HepG2 (cell line): ENCODE data around the gene CCDC97. TPM values are rescaled to one million over a fixed set of nuclear protein-coding genes. Genes with fewer than 3 reads are reported as not detected.

ENCODE experiments used
- E2F2 ChIP-seq: sonication (generic); formaldehyde crosslinking; IDR thresholded peaks from 2 replicates; pipeline ENCODE4 v1.4.0; 2020; ENCODE audit warnings: missing genetic modification reagents, borderline replicate concordance
- FIP1L1 ChIP-seq: fragments of 200-400 bp; formaldehyde crosslinking; IDR thresholded peaks from 2 replicates; pipeline ENCODE4 v1.6.1; 2018; ENCODE audit warnings: low read depth, mild to moderate bottlenecking, low read length, moderate library complexity, borderline replicate concordance; ENCODE audit not compliant: insufficient read depth
- MED1 ChIP-seq: sonication (generic); formaldehyde crosslinking; IDR thresholded peaks from 2 replicates; pipeline ENCODE4 v1.4.0; 2020; ENCODE audit warnings: missing genetic modification reagents
- PHF8 ChIP-seq: sonication (generic); formaldehyde crosslinking; IDR thresholded peaks from 2 replicates; pipeline ENCODE4 v1.5.0; 2020; ENCODE audit warnings: missing genetic modification reagents
- RBM39 ChIP-seq: fragments of 200-400 bp; formaldehyde crosslinking; IDR thresholded peaks from one replicate; pipeline ENCODE4 v1.6.1; 2018; ENCODE audit warnings: antibody characterized with exemption, mild to moderate bottlenecking, low read depth, low read length; ENCODE audit not compliant: poor library complexity, severe bottlenecking
- SAP130 ChIP-seq: IDR thresholded peaks from 2 replicates; pipeline ENCODE4 v1.6.1; 2016; ENCODE audit warnings: low read depth
- THAP11 ChIP-seq: IDR thresholded peaks from 2 replicates; pipeline ENCODE4 v1.6.1; 2016; ENCODE audit warnings: missing biosample characterization, missing genetic modification reagents
- ZBTB3 ChIP-seq: sonication (generic); formaldehyde crosslinking; IDR thresholded peaks from 2 replicates; pipeline ENCODE4 v1.4.0; 2020; ENCODE audit warnings: low read depth, mild to moderate bottlenecking, moderate library complexity, missing genetic modification reagents, borderline replicate concordance
- ZMAT3 ChIP-seq: sonication (generic); formaldehyde crosslinking; conservative IDR thresholded peaks from 2 replicates; pipeline ENCODE4 v1.7.0; 2021; ENCODE audit warnings: missing genetic modification reagents
- ZNF160 ChIP-seq: sonication (generic); formaldehyde crosslinking; IDR thresholded peaks from 2 replicates; pipeline ENCODE4 v1.8.0; 2022; ENCODE audit warnings: mild to moderate bottlenecking, inconsistent platforms, missing genetic modification reagents
- ZNF337 ChIP-seq: sonication (generic); formaldehyde crosslinking; IDR thresholded peaks from 2 replicates; pipeline ENCODE4 v1.5.1; 2020; ENCODE audit warnings: missing genetic modification reagents, low read depth, mild to moderate bottlenecking, borderline replicate concordance
- ZNF367 ChIP-seq: sonication (generic); formaldehyde crosslinking; IDR thresholded peaks from 2 replicates; pipeline ENCODE4 v1.4.0; 2020; ENCODE audit warnings: missing genetic modification reagents, borderline replicate concordance
- ZNF660 ChIP-seq: sonication (generic); formaldehyde crosslinking; IDR thresholded peaks from 2 replicates; pipeline ENCODE4 v1.5.1; 2020; ENCODE audit warnings: mild to moderate bottlenecking, low read depth, missing genetic modification reagents, borderline replicate concordance
- ZNF772 ChIP-seq: sonication (generic); formaldehyde crosslinking; IDR thresholded peaks from 2 replicates; pipeline ENCODE4 v1.5.0; 2020; ENCODE audit warnings: mild to moderate bottlenecking, missing genetic modification reagents
- polyA plus RNA-seq, 8 experiments: library from polyadenylated mRNA; depleted of rRNA in 3 of 8; stranded (reverse) in 7 of 8; unstranded in 1 of 8; fragments of >200 nt; fragmentation: Illumina TruSeq in 4 of 8; extraction: Trizol in 4 of 8; gene quantifications; 2 replicates each; pipeline versions ENCODE4 v1.2.1 to v1.2.3, GENCODE V29; 2011 to 2016; ENCODE audit warnings: low read depth in 4 of 8, missing spikeins in 1 of 8, mixed read lengths in 1 of 8; ENCODE audit not compliant: insufficient read depth in 1 of 8
- total RNA-seq, 5 experiments: library from RNA; depleted of rRNA; stranded (reverse); fragments of >200 nt; fragmentation: Illumina TruSeq; extraction: Trizol; gene quantifications; 2 replicates each; pipeline ENCODE4 v1.2.3, GENCODE V29; 2016; ENCODE audit warnings: low read depth in 1 of 5
- TF ChIP-seq, protein P1 (sequence below): sonication (generic); formaldehyde crosslinking; IDR thresholded peaks from 2 replicates; pipeline ENCODE4 v1.9.0; 2022; ENCODE audit warnings: low read depth, missing genetic modification reagents
- TF ChIP-seq, protein P2 (sequence below): IDR thresholded peaks from 2 replicates; pipeline ENCODE4 v1.6.1; 2016; ENCODE audit warnings: missing compliant biosample characterization, missing genetic modification reagents, borderline replicate concordance
- TF ChIP-seq, protein P3 (sequence below): sonication (generic); formaldehyde crosslinking; IDR thresholded peaks from 2 replicates; pipeline ENCODE4 v1.8.1; 2022; ENCODE audit warnings: mild to moderate bottlenecking, missing genetic modification reagents
- TF ChIP-seq, protein P4 (sequence below): sonication (generic); formaldehyde crosslinking; IDR thresholded peaks from 2 replicates; pipeline ENCODE4 v1.4.0; 2020; ENCODE audit warnings: missing genetic modification reagents, borderline replicate concordance

CCDC97 gene
- total and polyA plus RNA-seq, 2 of the 13 experiments (the other 11 are each of a cell fraction or from before 2014, with no cell fraction given) = 6.2 to 7.3 TPM

GRCh38 chr19:41363753-41364523 lies 54.0 kb downstream of the CCDC97 start, which contains the start of gene B9D2 (continued):
- TF ChIP-seq, protein P1, sequence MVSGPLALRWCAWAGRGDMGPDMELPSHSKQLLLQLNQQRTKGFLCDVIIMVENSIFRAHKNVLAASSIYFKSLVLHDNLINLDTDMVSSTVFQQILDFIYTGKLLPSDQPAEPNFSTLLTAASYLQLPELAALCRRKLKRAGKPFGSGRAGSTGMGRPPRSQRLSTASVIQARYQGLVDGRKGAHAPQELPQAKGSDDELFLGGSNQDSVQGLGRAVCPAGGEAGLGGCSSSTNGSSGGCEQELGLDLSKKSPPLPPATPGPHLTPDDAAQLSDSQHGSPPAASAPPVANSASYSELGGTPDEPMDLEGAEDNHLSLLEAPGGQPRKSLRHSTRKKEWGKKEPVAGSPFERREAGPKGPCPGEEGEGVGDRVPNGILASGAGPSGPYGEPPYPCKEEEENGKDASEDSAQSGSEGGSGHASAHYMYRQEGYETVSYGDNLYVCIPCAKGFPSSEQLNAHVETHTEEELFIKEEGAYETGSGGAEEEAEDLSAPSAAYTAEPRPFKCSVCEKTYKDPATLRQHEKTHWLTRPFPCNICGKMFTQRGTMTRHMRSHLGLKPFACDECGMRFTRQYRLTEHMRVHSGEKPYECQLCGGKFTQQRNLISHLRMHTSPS (CRISPR knock-in tag) = no peak
- TF ChIP-seq MED1 (CRISPR knock-in tag) (no peak; the same call in 1 of the 2 replicates), ZNF160 (CRISPR knock-in tag) (no peak), ZNF337 (CRISPR knock-in tag) (0 out of 2 replicates have a peak, but pooled peaks have one; percentile 51), SAP130 (peak; percentile 76), ZMAT3 (CRISPR knock-in tag) (0 out of 2 replicates have a peak, but pooled peaks have one; percentile 16), ZNF772 (0 out of 2 replicates have a peak, but pooled peaks have one; percentile 12), E2F2 (CRISPR knock-in tag) (no peak), FIP1L1 (no peak), ZNF660 (CRISPR knock-in tag) (no peak), RBM39 (no peak), THAP11 (CRISPR knock-in tag) (peak; percentile 78; the same call in 1 of the 2 replicates), PHF8 (peak; percentile 76; the same call in 1 of the 2 replicates), ZBTB3 (CRISPR knock-in tag) (no peak), ZNF367 (no peak)
- TF ChIP-seq, protein P2, sequence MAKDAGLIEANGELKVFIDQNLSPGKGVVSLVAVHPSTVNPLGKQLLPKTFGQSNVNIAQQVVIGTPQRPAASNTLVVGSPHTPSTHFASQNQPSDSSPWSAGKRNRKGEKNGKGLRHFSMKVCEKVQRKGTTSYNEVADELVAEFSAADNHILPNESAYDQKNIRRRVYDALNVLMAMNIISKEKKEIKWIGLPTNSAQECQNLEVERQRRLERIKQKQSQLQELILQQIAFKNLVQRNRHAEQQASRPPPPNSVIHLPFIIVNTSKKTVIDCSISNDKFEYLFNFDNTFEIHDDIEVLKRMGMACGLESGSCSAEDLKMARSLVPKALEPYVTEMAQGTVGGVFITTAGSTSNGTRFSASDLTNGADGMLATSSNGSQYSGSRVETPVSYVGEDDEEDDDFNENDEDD (CRISPR knock-in tag) = no peak
- TF ChIP-seq, protein P3, sequence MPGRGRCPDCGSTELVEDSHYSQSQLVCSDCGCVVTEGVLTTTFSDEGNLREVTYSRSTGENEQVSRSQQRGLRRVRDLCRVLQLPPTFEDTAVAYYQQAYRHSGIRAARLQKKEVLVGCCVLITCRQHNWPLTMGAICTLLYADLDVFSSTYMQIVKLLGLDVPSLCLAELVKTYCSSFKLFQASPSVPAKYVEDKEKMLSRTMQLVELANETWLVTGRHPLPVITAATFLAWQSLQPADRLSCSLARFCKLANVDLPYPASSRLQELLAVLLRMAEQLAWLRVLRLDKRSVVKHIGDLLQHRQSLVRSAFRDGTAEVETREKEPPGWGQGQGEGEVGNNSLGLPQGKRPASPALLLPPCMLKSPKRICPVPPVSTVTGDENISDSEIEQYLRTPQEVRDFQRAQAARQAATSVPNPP (CRISPR knock-in tag) = no peak
- TF ChIP-seq, protein P4, sequence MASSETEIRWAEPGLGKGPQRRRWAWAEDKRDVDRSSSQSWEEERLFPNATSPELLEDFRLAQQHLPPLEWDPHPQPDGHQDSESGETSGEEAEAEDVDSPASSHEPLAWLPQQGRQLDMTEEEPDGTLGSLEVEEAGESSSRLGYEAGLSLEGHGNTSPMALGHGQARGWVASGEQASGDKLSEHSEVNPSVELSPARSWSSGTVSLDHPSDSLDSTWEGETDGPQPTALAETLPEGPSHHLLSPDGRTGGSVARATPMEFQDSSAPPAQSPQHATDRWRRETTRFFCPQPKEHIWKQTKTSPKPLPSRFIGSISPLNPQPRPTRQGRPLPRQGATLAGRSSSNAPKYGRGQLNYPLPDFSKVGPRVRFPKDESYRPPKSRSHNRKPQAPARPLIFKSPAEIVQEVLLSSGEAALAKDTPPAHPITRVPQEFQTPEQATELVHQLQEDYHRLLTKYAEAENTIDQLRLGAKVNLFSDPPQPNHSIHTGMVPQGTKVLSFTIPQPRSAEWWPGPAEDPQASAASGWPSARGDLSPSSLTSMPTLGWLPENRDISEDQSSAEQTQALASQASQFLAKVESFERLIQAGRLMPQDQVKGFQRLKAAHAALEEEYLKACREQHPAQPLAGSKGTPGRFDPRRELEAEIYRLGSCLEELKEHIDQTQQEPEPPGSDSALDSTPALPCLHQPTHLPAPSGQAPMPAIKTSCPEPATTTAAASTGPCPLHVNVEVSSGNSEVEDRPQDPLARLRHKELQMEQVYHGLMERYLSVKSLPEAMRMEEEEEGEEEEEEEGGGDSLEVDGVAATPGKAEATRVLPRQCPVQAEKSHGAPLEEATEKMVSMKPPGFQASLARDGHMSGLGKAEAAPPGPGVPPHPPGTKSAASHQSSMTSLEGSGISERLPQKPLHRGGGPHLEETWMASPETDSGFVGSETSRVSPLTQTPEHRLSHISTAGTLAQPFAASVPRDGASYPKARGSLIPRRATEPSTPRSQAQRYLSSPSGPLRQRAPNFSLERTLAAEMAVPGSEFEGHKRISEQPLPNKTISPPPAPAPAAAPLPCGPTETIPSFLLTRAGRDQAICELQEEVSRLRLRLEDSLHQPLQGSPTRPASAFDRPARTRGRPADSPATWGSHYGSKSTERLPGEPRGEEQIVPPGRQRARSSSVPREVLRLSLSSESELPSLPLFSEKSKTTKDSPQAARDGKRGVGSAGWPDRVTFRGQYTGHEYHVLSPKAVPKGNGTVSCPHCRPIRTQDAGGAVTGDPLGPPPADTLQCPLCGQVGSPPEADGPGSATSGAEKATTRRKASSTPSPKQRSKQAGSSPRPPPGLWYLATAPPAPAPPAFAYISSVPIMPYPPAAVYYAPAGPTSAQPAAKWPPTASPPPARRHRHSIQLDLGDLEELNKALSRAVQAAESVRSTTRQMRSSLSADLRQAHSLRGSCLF (CRISPR knock-in tag) = no peak
